Heart right ventricle (tissue), 16 donors: Measurements from ENCODE around the gene PTPRG. TPM values are rescaled to one million over a fixed set of nuclear protein-coding genes. Genes with fewer than 3 reads are reported as not detected.
A peak's percentile ranks its signal among the peaks of the same experiment; 100 is the strongest.

Experiments used
- ATAC-seq, 8 donors: fragments of 200-7000 bp; cut with Tn5 transposase; one replicate each; pipeline ENCODE4 v1.9.1; 2020; ENCODE audit warnings: mild to moderate bottlenecking in 8 of 8, moderate library complexity in 8 of 8, moderate number of reproducible peaks in 1 of 8
- DNase-seq, 2 donors: peaks; one replicate each; pipeline ENCODE4 v3.0.0-alpha.2; 2020
- H3K27ac ChIP-seq, 10 donors: fragments of 200-600 bp; sonication (generic) in 2 of 10; one replicate each; pipeline versions ENCODE4 v1.5.0 to v1.8.0; 2020 to 2022; ENCODE audit warnings: mild to moderate bottlenecking in 3 of 10
- H3K27me3 ChIP-seq, 7 donors: fragments of 200-600 bp; one replicate each; pipeline ENCODE4 v1.8.0; 2021 to 2022; ENCODE audit warnings: mild to moderate bottlenecking in 2 of 7
- H3K36me3 ChIP-seq, 9 donors: fragments of 200-600 bp; sonication (generic) in 1 of 9; one replicate each; pipeline versions ENCODE4 v1.5.0 to v1.8.0; 2020 to 2022; ENCODE audit warnings: mild to moderate bottlenecking in 2 of 9
- H3K4me1 ChIP-seq, 9 donors: fragments of 200-600 bp; sonication (generic) in 1 of 9; one replicate each; pipeline versions ENCODE4 v1.5.0 to v1.8.0; 2020 to 2022; ENCODE audit warnings: mild to moderate bottlenecking in 4 of 9
- H3K4me3 ChIP-seq, 10 donors: fragments of 200-600 bp; sonication (generic) in 2 of 10; one replicate each; pipeline versions ENCODE4 v1.5.0 to v1.8.0; 2020 to 2022; ENCODE audit warnings: mild to moderate bottlenecking in 7 of 10, moderate library complexity in 2 of 10
- H3K9me3 ChIP-seq, 11 donors: fragments of 200-600 bp in 10 of 11; sonication (generic) in 2 of 11; one replicate each; pipeline versions ENCODE4 v1.5.0 to v1.8.0; 2013 to 2022; ENCODE audit warnings: mild to moderate bottlenecking in 2 of 11, control low read depth in 1 of 11, moderate library complexity in 1 of 11
- WGBS, 2 donors: extraction: QIAGEN DNeasy Blood & Tissue Kit; methylation state at CpG; one replicate each; pipeline ENCODE4 v1.1.7; 2013; ENCODE audit warnings: inconsistent platforms in 1 of 2; 5-methylcytosine and 5-hydroxymethylcytosine counted together
- intact Hi-C, 10 donors: fragments of 100-400 bp; cut with DNase I; formaldehyde crosslinking; loops; one replicate each; pipeline versions ENCODE4 v1.11.1 to v1.14.2; 2022
- polyA plus RNA-seq, 2 donors: library from polyadenylated mRNA; stranded (reverse); fragments of 200-250 nt; gene quantifications; one replicate each; pipeline ENCODE4 v1.2.3, GENCODE V29; 2013
- total RNA-seq, 10 donors: library from RNA; stranded (reverse); fragmentation: NEBNext Ultra II Directional in 3 of 10; extraction: Animal tissue kit (Norgen Biotek cat#: 25700) in 3 of 10; gene quantifications; one replicate each; pipeline versions ENCODE4 v1.2.1 to v1.2.4, GENCODE V29; 2021 to 2023
- TF ChIP-seq, protein P1 (sequence below), 9 donors: fragments of 200-600 bp; sonication (generic) in 2 of 9; IDR thresholded peaks; one replicate each; pipeline versions ENCODE4 v1.5.0 to v1.8.0; 2021 to 2022; ENCODE audit warnings: antibody characterized with exemption in 9 of 9, mild to moderate bottlenecking in 5 of 9, moderate library complexity in 1 of 9
- donor health status: Arrhythmogenic right ventricular cardiomyopathy.
- donor health status: ischemic (EF 13 %, LVEDD 7.1; RV severe dilation, severe dysfunction).
- donor health status: healthy with polysubstance abuse.
- donor health status: DM: no; HTN: yes; CAD: no.
- donor health status: DM: no; HTN: no; CAD: no.
- donor health status: ischemic (EF 25% LVEDD 6.9; RV normal size, moderate dysfunction).
- donor health status: ischemic (EF 25% LVEDD 5.7; RV mildly dilated, moderate dysfunction).
- donor health status: healthy.
- donor health status: DM: yes; HTN: yes; CAD: no.
- donor health status: Ischemic cardiomyopathy.
- donor health status: ischemic (EF 35%, LVEDD 5.7; RV mildly dilated, moderate dysfunction).
- donor health status: nonischemic (EF 11% LVEDD 7.7; RV severe dilation, severe dysfunction).
- donor health status: DM: yes; HTN: yes; CAD: no.
- donor health status: PGD.
- donor health status: ischemic (EF 29% LVEDD 5.4; RV normal size, mild dysfunction).
- donor health status: nonischemic (EF 23%, LVEDD 6.1; RV moderate dilation, normal function).

Gene PTPRG
- total and polyA plus RNA-seq, 12 donors: 10.1 to 38.3 (median 32.6) TPM

- intact Hi-C loops: loop anchor here in 2 of 10 donors (5.0 to 10.0 kb wide), 2 partner anchors 112 to 171 kb away; partner anchors contain the start of gene PTPRG (in 1 of the 2)
- H3K4me3 ChIP-seq: no peak overlapping the region
- H3K36me3 ChIP-seq: no peaks in the 10 kb centered on the region
- H3K4me1 ChIP-seq: peaks cover 10 to 58% (median 35%) of the 10 kb centered on the region in 9 donors
- 22 to 54% methylated on average over 1 of the region's 1 CpG for WGBS, 2 donors
- no peak for DNase-seq
- TF ChIP-seq, protein P1, sequence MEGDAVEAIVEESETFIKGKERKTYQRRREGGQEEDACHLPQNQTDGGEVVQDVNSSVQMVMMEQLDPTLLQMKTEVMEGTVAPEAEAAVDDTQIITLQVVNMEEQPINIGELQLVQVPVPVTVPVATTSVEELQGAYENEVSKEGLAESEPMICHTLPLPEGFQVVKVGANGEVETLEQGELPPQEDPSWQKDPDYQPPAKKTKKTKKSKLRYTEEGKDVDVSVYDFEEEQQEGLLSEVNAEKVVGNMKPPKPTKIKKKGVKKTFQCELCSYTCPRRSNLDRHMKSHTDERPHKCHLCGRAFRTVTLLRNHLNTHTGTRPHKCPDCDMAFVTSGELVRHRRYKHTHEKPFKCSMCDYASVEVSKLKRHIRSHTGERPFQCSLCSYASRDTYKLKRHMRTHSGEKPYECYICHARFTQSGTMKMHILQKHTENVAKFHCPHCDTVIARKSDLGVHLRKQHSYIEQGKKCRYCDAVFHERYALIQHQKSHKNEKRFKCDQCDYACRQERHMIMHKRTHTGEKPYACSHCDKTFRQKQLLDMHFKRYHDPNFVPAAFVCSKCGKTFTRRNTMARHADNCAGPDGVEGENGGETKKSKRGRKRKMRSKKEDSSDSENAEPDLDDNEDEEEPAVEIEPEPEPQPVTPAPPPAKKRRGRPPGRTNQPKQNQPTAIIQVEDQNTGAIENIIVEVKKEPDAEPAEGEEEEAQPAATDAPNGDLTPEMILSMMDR (IDR thresholded peaks at IDR 0.05): no peak
- no peaks in the 10 kb centered on the region for H3K9me3 ChIP-seq
- no peak for ATAC-seq
- no peaks in the 10 kb centered on the region for H3K27me3 ChIP-seq
- peak overlapping the region in 4 of 10 donors; percentile 20 to 52 (median 27) for H3K27ac ChIP-seq
Observed at GRCh38 chr3:61733000-61733399, 171.6 kb downstream of the PTPRG start.

- Histone ChIP-seq H3K27ac (peak overlapping the region in 5 of 10 donors; percentile 14 to 52 (median 29)), H3K4me3 (peak overlapping the region in 2 of 10 donors; percentile 8 to 19), H3K9me3 (no peaks in the 10 kb centered on the region), H3K27me3 (no peaks in the 10 kb centered on the region), H3K4me1 (peaks cover 10 to 57% (median 35%) of the 10 kb centered on the region in 9 donors), H3K36me3 (no peaks in the 10 kb centered on the region)
- TF ChIP-seq, protein P1 (IDR thresholded peaks at IDR 0.05): no peak
- ATAC-seq (peak in 3 of 8 donors; percentile 50 to 61 (median 51)), DNase-seq (peak in 1 of 2 donors; percentile 12)
- WGBS, 2 donors: 67 to 83% methylated on average over 6 of the region's 6 CpGs
- intact Hi-C loops: loop anchor here in 2 of 10 donors (5.0 to 10.0 kb wide), 2 partner anchors 111 to 172 kb away; partner anchors contain the start of gene PTPRG (in 1 of the 2)
Observed at GRCh38 chr3:61733876-61734275, 172.5 kb downstream of the PTPRG start.

DNA sequence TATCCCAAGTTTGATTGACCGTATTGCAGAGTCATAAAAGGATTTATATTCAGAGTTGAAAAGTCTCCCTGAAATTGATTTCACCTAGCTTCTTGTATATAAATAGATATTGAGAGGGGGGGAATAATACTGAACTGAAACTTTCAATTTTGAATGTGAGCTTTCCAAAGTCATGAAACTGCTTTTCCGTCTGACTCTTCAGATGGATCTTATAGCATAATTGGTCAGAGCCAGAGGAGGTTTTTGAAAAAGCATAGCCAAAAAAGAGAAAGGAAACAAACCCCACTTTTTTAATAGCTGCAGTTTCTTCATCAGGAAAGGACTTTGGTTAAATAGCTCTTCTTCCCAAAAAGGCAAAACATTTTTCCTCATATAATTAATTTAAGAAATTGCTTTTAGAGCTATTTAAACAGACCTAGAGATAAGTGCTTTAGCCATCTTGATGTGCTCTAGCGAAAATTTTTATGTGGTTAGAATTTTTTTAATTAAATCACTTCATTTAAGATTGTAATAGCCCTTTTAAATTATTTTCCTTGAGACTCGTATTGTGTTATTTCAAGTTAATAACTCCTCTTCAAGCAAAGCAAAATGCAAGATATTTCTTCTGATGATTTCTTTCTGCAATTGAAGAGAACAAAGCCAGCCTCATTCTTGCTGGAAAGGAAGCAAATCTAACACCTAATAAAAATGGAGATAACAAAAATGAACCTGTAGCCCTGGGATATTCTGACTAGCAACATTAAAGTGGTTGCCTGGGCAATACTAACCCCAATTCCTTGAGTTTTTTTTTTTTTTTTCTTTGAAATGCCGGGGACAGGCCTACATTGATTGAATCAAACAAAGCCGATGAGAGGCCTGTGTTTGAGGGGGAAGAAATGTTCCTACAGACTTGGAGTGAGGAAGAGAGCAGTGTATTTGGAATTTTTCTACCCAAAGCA is 173.6 kb downstream of the PTPRG start:
- Histone ChIP-seq H3K27me3 (no peaks in the 10 kb centered on the region), H3K9me3 (no peaks in the 10 kb centered on the region), H3K36me3 (no peaks in the 10 kb centered on the region), H3K4me3 (peak overlapping the region in 3 of 10 donors; percentile 5 to 19 (median 8)), H3K4me1 (peaks cover 10 to 57% (median 33%) of the 10 kb centered on the region in 9 donors), H3K27ac (peak overlapping the region in 5 of 10 donors; percentile 11 to 52 (median 30))
- intact Hi-C loops: loop anchor here in 2 of 10 donors (5.0 to 10.0 kb wide), 2 partner anchors 110 to 173 kb away; partner anchors contain the start of gene PTPRG (in 1 of the 2)
- ATAC-seq (peak in 1 of 8 donors; percentile 23), DNase-seq (no peak)
- TF ChIP-seq, protein P1 (IDR thresholded peaks at IDR 0.05): no peak
- WGBS, 2 donors: 57 to 73% methylated on average over 6 of the region's 6 CpGs

DNA sequence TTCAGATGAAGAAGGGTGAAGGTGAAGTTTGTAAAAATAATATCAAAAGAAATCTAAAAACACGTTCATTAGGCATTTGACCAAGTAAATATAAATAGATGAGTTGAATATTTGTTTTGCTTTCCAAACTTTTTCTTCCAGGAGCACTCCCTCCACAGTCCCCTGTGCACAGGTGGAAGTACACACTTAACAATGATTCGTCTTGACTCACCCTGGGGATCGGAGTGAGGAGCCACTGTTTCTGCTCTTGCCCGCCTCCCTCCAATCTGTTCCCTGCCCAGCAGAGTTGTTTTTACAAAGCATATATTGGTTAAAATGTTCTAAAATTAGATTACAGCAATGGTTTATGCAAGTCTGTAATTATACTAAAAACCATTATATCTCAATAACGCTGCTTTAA is 175.1 kb downstream of the PTPRG start:
- intact Hi-C loops: loop anchor here in 1 of 10 donors (10.0 kb wide), 1 partner anchor 108 kb away; no protein-coding TSS in a partner anchor
- WGBS, 2 donors: 92 to 94% methylated on average over 5 of the region's 5 CpGs
- no peak overlapping the region for H3K4me3 ChIP-seq
- ATAC-seq (no peak), DNase-seq (no peak)
- TF ChIP-seq, protein P1 (IDR thresholded peaks at IDR 0.05): no peak
- no peaks in the 10 kb centered on the region for H3K27me3 ChIP-seq
- peaks cover 5 to 59% (median 36%) of the 10 kb centered on the region in 9 donors for H3K4me1 ChIP-seq
- no peaks in the 10 kb centered on the region for H3K36me3 ChIP-seq
- no peaks in the 10 kb centered on the region for H3K9me3 ChIP-seq
- H3K27ac ChIP-seq: no peak overlapping the region
